Body of pancreas (tissue), 4 donors: ENCODE data around the gene LDLRAD3. TPM values are rescaled to one million over a fixed set of nuclear protein-coding genes. Genes with fewer than 3 reads are reported as not detected.
A peak's percentile ranks its signal among the peaks of the same experiment; 100 is the strongest.

ENCODE experiments used
- ATAC-seq: fragments of 150-250 bp; one replicate; pipeline ENCODE4 v1.9.1; 2016
- DNase-seq, 4 donors: peaks; one replicate each; pipeline ENCODE4 v3.0.0-alpha.2; 2019
- H3K27ac ChIP-seq, 4 donors: fragments of 200-600 bp; sonication (generic); 1 replicate in 3 of 4; 2 replicates in 1 of 4; pipeline versions ENCODE4 v1.5.1 to v1.6.1; 2016 to 2019; ENCODE audit warnings: mild to moderate bottlenecking in 1 of 4, mixed read lengths in 1 of 4, moderate library complexity in 1 of 4
- H3K27me3 ChIP-seq, 2 donors: fragments of 200-600 bp; sonication (generic); one replicate each; pipeline ENCODE4 v1.6.0; 2016; ENCODE audit warnings: mild to moderate bottlenecking in 1 of 2
- H3K36me3 ChIP-seq, 2 donors: fragments of 200-600 bp; sonication (generic); replicated peaks in 1 of 2; 2 replicates each; pipeline ENCODE4 v1.5.1; 2016; ENCODE audit warnings: low read depth in 2 of 2; ENCODE audit not compliant: insufficient read depth in 1 of 2
- H3K4me1 ChIP-seq: fragments of 200-600 bp; sonication (generic); one replicate; pipeline ENCODE4 v1.6.0; 2016
- H3K4me3 ChIP-seq, 2 donors: fragments of 200-600 bp; sonication (generic); 1 replicate in 1 of 2; 2 replicates in 1 of 2; pipeline ENCODE4 v1.5.1; 2016 to 2019
- H3K9me3 ChIP-seq, 3 donors: fragments of 200-600 bp; sonication (generic); 1 replicate in 2 of 3; 2 replicates in 1 of 3; pipeline ENCODE4 v1.5.1; 2016
- CTCF ChIP-seq, 7 experiments: fragments of 450-650 bp in 4 of 7; fragments of 200-600 bp in 3 of 7; sonication (generic) in 3 of 7; IDR thresholded peaks; one replicate each; pipeline ENCODE4 v1.5.1; 2016 to 2019; ENCODE audit warnings: antibody characterized with exemption in 7 of 7
- POLR2A ChIP-seq, 3 donors: fragments of 450-650 bp; IDR thresholded peaks; one replicate each; pipeline ENCODE4 v1.6.1; 2016; ENCODE audit warnings: antibody characterized with exemption in 3 of 3, mild to moderate bottlenecking in 2 of 3
- WGBS, 2 donors: methylation state at CpG; one replicate each; pipeline ENCODE4 v1.1.5; 2017; 5-methylcytosine and 5-hydroxymethylcytosine counted together
- intact Hi-C: fragments of 100-400 bp; cut with DNase I; formaldehyde crosslinking; loops from one replicate; pipeline ENCODE4 v1.15.1; 2023
- total RNA-seq, 2 donors: library from RNA; depleted of rRNA; stranded (reverse); fragments of >200 nt; gene quantifications; one replicate each; pipeline ENCODE4 v1.1.0, GENCODE V29; 2016

The LDLRAD3 gene
- total RNA-seq, 2 donors from 2014 or later, result 5.7 to 7.9 TPM

GRCh38 chr11:36070213-36070953 is 126.5 kb downstream of the LDLRAD3 start:
- ATAC-seq, result no peak
- Histone ChIP-seq H3K4me1 (peaks cover 11% of the 10 kb centered on the region), H3K27ac (no peak overlapping the region), H3K9me3 (no peaks in the 10 kb centered on the region), H3K4me3 (no peak overlapping the region), H3K36me3 (no peaks in the 10 kb centered on the region), H3K27me3 (no peaks in the 10 kb centered on the region)
- 66 to 78% methylated on average over 5 of the region's 5 CpGs for WGBS, 2 donors
- no peak for DNase-seq
- TF ChIP-seq CTCF (IDR thresholded peaks at IDR 0.05) (no peak), POLR2A (IDR thresholded peaks at IDR 0.05) (no peak)
- intact Hi-C loops, result no loop called here

GRCh38 chr11:36070954-36071330 is 127.1 kb downstream of the LDLRAD3 start:
- H3K9me3 ChIP-seq, result no peaks in the 10 kb centered on the region
- H3K27ac ChIP-seq, result no peak overlapping the region
- ATAC-seq, result no peak
- 76 to 91% methylated on average over 5 of the region's 5 CpGs for WGBS, 2 donors
- TF ChIP-seq CTCF (IDR thresholded peaks at IDR 0.05) (no peak), POLR2A (IDR thresholded peaks at IDR 0.05) (no peak)
- no peaks in the 10 kb centered on the region for H3K27me3 ChIP-seq
- H3K4me1 ChIP-seq, result peaks cover 11% of the 10 kb centered on the region
- no peaks in the 10 kb centered on the region for H3K36me3 ChIP-seq
- no peak overlapping the region for H3K4me3 ChIP-seq
- intact Hi-C loops, result no loop called here
- no peak for DNase-seq

- intact Hi-C loops, result no loop called here
- ATAC-seq, result no peak
- H3K27ac ChIP-seq, result no peak overlapping the region
- peaks cover 11% of the 10 kb centered on the region for H3K4me1 ChIP-seq
- TF ChIP-seq POLR2A (IDR thresholded peaks at IDR 0.05) (no peak), CTCF (IDR thresholded peaks at IDR 0.05) (no peak)
- DNase-seq, result no peak
- 70 to 75% methylated on average over 2 of the region's 2 CpGs for WGBS, 2 donors
- no peaks in the 10 kb centered on the region for H3K27me3 ChIP-seq
- H3K4me3 ChIP-seq, result no peak overlapping the region
- H3K9me3 ChIP-seq, result no peaks in the 10 kb centered on the region
- no peaks in the 10 kb centered on the region for H3K36me3 ChIP-seq
Measured at GRCh38 chr11:36071917-36072500, 128.1 kb downstream of the LDLRAD3 start.

GRCh38 chr11:36073411-36074203 is 129.7 kb downstream of the LDLRAD3 start:
- Histone ChIP-seq H3K36me3 (no peaks in the 10 kb centered on the region), H3K27ac (no peak overlapping the region), H3K9me3 (no peaks in the 10 kb centered on the region), H3K4me3 (no peak overlapping the region), H3K4me1 (peaks cover 11% of the 10 kb centered on the region), H3K27me3 (no peaks in the 10 kb centered on the region)
- DNase-seq, result peak in 3 of 4 donors; percentile 25 to 35 (median 26)
- peak; percentile 30 for ATAC-seq
- 36 to 54% methylated on average over 9 of the region's 9 CpGs for WGBS, 2 donors
- no peak for TF ChIP-seq POLR2A (IDR thresholded peaks at IDR 0.05)
- TF ChIP-seq CTCF (IDR thresholded peaks at IDR 0.05), result no peak
- intact Hi-C loops, result no loop called here
